ENCODE measurements around the gene ABHD17A.

Gene ABHD17A

GRCh38 chr19:1864480-1865171, 20.7 kb downstream of the ABHD17A start:
- Histone ChIP-seq H3K4me1 (ENCODE audit: control insufficient read depth, insufficient read depth, low read length, unreplicated experiment) (peaks cover 15% of the 10 kb centered on the region), H3K36me3 (ENCODE audit: insufficient read depth, low read length) (no peaks in the 10 kb centered on the region), H3K27ac (ENCODE audit: low read depth, low read length) (peak overlapping the region; percentile 88), H3K27me3 (ENCODE audit: insufficient read depth, low read length) (no peaks in the 10 kb centered on the region), H2AFZ (ENCODE audit: low read length, unreplicated experiment) (peak overlapping the region; percentile 97), H3K4me3 (ENCODE audit: low read depth, low read length) (peak overlapping the region; percentile 93), H3K79me2 (ENCODE audit: control insufficient read depth, insufficient read depth, low read length, unreplicated experiment) (peaks cover 35% of the 10 kb centered on the region)

- Histone ChIP-seq H3K27me3 (ENCODE audit: insufficient read depth, low read length) (no peaks in the 10 kb centered on the region), H3K4me3 (ENCODE audit: low read depth, low read length) (peak overlapping the region; percentile 93), H3K79me2 (ENCODE audit: control insufficient read depth, insufficient read depth, low read length, unreplicated experiment) (peaks cover 43% of the 10 kb centered on the region), H2AFZ (ENCODE audit: low read length, unreplicated experiment) (peak overlapping the region; percentile 97), H3K4me1 (ENCODE audit: control insufficient read depth, insufficient read depth, low read length, unreplicated experiment) (peaks cover 22% of the 10 kb centered on the region), H3K36me3 (ENCODE audit: insufficient read depth, low read length) (no peaks in the 10 kb centered on the region), H3K27ac (ENCODE audit: low read depth, low read length) (peak overlapping the region; percentile 88)
Measured at GRCh38 chr19:1863638-1864479, 21.4 kb downstream of the ABHD17A start.

GRCh38 chr19:1863328-1863637, 22.0 kb downstream of the ABHD17A start, which contains the start of gene KLF16:
Gene KLF16, minus strand, starts transcription at chr19:1863579. Its CDS starts 82 bp downstream, at chr19:1863497.
- peak within 1 kb of the TSS; percentile 88 for H3K27ac ChIP-seq (ENCODE audit: low read depth, low read length)
- peak within 1 kb of the TSS; percentile 97 for H2AFZ ChIP-seq (ENCODE audit: low read length, unreplicated experiment)

GRCh38 chr19:1862424-1863327, 22.6 kb downstream of the ABHD17A start:
- H3K79me2 ChIP-seq (ENCODE audit: control insufficient read depth, insufficient read depth, low read length, unreplicated experiment) = peaks cover 54% of the 10 kb centered on the region

More at GRCh38 chr19:1863328-1863637, 22.0 kb downstream of the ABHD17A start, which contains the start of gene KLF16:
- Histone ChIP-seq H3K27me3 (ENCODE audit: insufficient read depth, low read length) (no peaks in the 10 kb centered on the region), H3K4me1 (ENCODE audit: control insufficient read depth, insufficient read depth, low read length, unreplicated experiment) (peaks cover 22% of the 10 kb centered on the region), H3K36me3 (ENCODE audit: insufficient read depth, low read length) (no peaks in the 10 kb centered on the region), H3K4me3 (ENCODE audit: low read depth, low read length) (peak within 1 kb of the TSS; percentile 95), H3K79me2 (ENCODE audit: control insufficient read depth, insufficient read depth, low read length, unreplicated experiment) (peaks cover 48% of the 10 kb centered on the region)

GRCh38 chr19:1862068-1862423, 23.2 kb downstream of the ABHD17A start:
- no peaks in the 10 kb centered on the region for H3K27me3 ChIP-seq (ENCODE audit: insufficient read depth, low read length)
- peak overlapping the region; percentile 58 for H3K27ac ChIP-seq (ENCODE audit: low read depth, low read length)
- H3K4me1 ChIP-seq (ENCODE audit: control insufficient read depth, insufficient read depth, low read length, unreplicated experiment) = peaks cover 27% of the 10 kb centered on the region
- no peak overlapping the region for H2AFZ ChIP-seq (ENCODE audit: low read length, unreplicated experiment)
- peak overlapping the region; percentile 95 for H3K4me3 ChIP-seq (ENCODE audit: low read depth, low read length)
- peaks cover 61% of the 10 kb centered on the region for H3K79me2 ChIP-seq (ENCODE audit: control insufficient read depth, insufficient read depth, low read length, unreplicated experiment)
- H3K36me3 ChIP-seq (ENCODE audit: insufficient read depth, low read length) = no peaks in the 10 kb centered on the region

More at GRCh38 chr19:1862424-1863327, 22.6 kb downstream of the ABHD17A start:
- Histone ChIP-seq H3K36me3 (ENCODE audit: insufficient read depth, low read length) (no peaks in the 10 kb centered on the region), H3K27me3 (ENCODE audit: insufficient read depth, low read length) (no peaks in the 10 kb centered on the region), H3K4me1 (ENCODE audit: control insufficient read depth, insufficient read depth, low read length, unreplicated experiment) (peaks cover 24% of the 10 kb centered on the region), H3K27ac (ENCODE audit: low read depth, low read length) (peak overlapping the region; percentile 58; the same call in 1 of the 2 replicates), H3K4me3 (ENCODE audit: low read depth, low read length) (peak overlapping the region; percentile 95), H2AFZ (ENCODE audit: low read length, unreplicated experiment) (no peak overlapping the region)

GRCh38 chr19:1861599-1862031, 23.7 kb downstream of the ABHD17A start:
- H3K4me3 ChIP-seq (ENCODE audit: low read depth, low read length) = peak overlapping the region; percentile 95

GRCh38 chr19:1860821-1861598, 24.3 kb downstream of the ABHD17A start:
- Histone ChIP-seq H3K79me2 (ENCODE audit: control insufficient read depth, insufficient read depth, low read length, unreplicated experiment) (peaks cover 70% of the 10 kb centered on the region), H3K36me3 (ENCODE audit: insufficient read depth, low read length) (no peaks in the 10 kb centered on the region), H3K4me1 (ENCODE audit: control insufficient read depth, insufficient read depth, low read length, unreplicated experiment) (peaks cover 34% of the 10 kb centered on the region), H3K4me3 (ENCODE audit: low read depth, low read length) (peak overlapping the region; percentile 95), H2AFZ (ENCODE audit: low read length, unreplicated experiment) (no peak overlapping the region), H3K27ac (ENCODE audit: low read depth, low read length) (peak overlapping the region; percentile 62), H3K27me3 (ENCODE audit: insufficient read depth, low read length) (no peaks in the 10 kb centered on the region)

More at GRCh38 chr19:1861599-1862031, 23.7 kb downstream of the ABHD17A start:
- peaks cover 64% of the 10 kb centered on the region for H3K79me2 ChIP-seq (ENCODE audit: control insufficient read depth, insufficient read depth, low read length, unreplicated experiment)
- peaks cover 28% of the 10 kb centered on the region for H3K4me1 ChIP-seq (ENCODE audit: control insufficient read depth, insufficient read depth, low read length, unreplicated experiment)
- H3K27me3 ChIP-seq (ENCODE audit: insufficient read depth, low read length) = no peaks in the 10 kb centered on the region
- no peaks in the 10 kb centered on the region for H3K36me3 ChIP-seq (ENCODE audit: insufficient read depth, low read length)
- no peak overlapping the region for H2AFZ ChIP-seq (ENCODE audit: low read length, unreplicated experiment)
- peak overlapping the region; percentile 58 for H3K27ac ChIP-seq (ENCODE audit: low read depth, low read length)

- peak overlapping the region; percentile 62 for H3K27ac ChIP-seq (ENCODE audit: low read depth, low read length)
- no peaks in the 10 kb centered on the region for H3K27me3 ChIP-seq (ENCODE audit: insufficient read depth, low read length)
- H3K79me2 ChIP-seq (ENCODE audit: control insufficient read depth, insufficient read depth, low read length, unreplicated experiment) = peaks cover 72% of the 10 kb centered on the region
- peak overlapping the region; percentile 95 for H3K4me3 ChIP-seq (ENCODE audit: low read depth, low read length)
- H3K4me1 ChIP-seq (ENCODE audit: control insufficient read depth, insufficient read depth, low read length, unreplicated experiment) = peaks cover 40% of the 10 kb centered on the region
- no peaks in the 10 kb centered on the region for H3K36me3 ChIP-seq (ENCODE audit: insufficient read depth, low read length)
- no peak overlapping the region for H2AFZ ChIP-seq (ENCODE audit: low read length, unreplicated experiment)
Measured at GRCh38 chr19:1860042-1860775, 25.1 kb downstream of the ABHD17A start.

GRCh38 chr19:1859331-1859781, 25.9 kb downstream of the ABHD17A start:
- Histone ChIP-seq H2AFZ (ENCODE audit: low read length, unreplicated experiment) (no peak overlapping the region), H3K27me3 (ENCODE audit: insufficient read depth, low read length) (no peaks in the 10 kb centered on the region), H3K79me2 (ENCODE audit: control insufficient read depth, insufficient read depth, low read length, unreplicated experiment) (peaks cover 80% of the 10 kb centered on the region), H3K27ac (ENCODE audit: low read depth, low read length) (peak overlapping the region; percentile 12; the same call in 1 of the 2 replicates), H3K36me3 (ENCODE audit: insufficient read depth, low read length) (no peaks in the 10 kb centered on the region), H3K4me1 (ENCODE audit: control insufficient read depth, insufficient read depth, low read length, unreplicated experiment) (peaks cover 48% of the 10 kb centered on the region), H3K4me3 (ENCODE audit: low read depth, low read length) (peak overlapping the region; percentile 95; the same call in 1 of the 2 replicates)
